Endothelial cell of umbilical vein (primary cell): ENCODE data around the gene SOCS3. TPM values are rescaled to one million over a fixed set of nuclear protein-coding genes. Genes with fewer than 3 reads are reported as not detected.

Experiments used
- BruUV-seq: library from RNA; stranded (reverse); fragments of 400-500 nt; replicated peaks from 2 replicates; lab custom pipeline; 2021; lab: Mats Ljungman, UMichigan
- CTCF ChIA-PET: fragments of 300-600, 350-600 bp; sonication (Branson Sonifier 250); formaldehyde crosslinking; loops from one replicate; lab custom pipeline; 2021; ENCODE audit warnings: antibody characterized with exemption, inconsistent platforms; lab: Charles Lee
- POLR2A ChIA-PET: fragments of 300-600, 350-600 bp; sonication (Branson Sonifier 250); formaldehyde crosslinking; loops from one replicate; lab custom pipeline; 2021; ENCODE audit warnings: antibody characterized with exemption, inconsistent platforms; lab: Charles Lee
- DNase-seq: peaks from one replicate; pipeline ENCODE4 v3.0.0-alpha.2; 2011; ENCODE audit warnings: low read depth, low spot score
- FAIRE-seq: peaks from 2 replicates; lab custom pipeline; 2011; peaks lifted over from hg19 to GRCh38; lab: Jason Lieb, UNC
- H2AFZ ChIP-seq: 2 replicates; pipeline ENCODE4 v1.6.0; 2012; ENCODE audit warnings: low read depth, low read length, control low read depth, inconsistent platforms
- H3K27ac ChIP-seq: 2 replicates; pipeline ENCODE4 v1.5.1; 2011; ENCODE audit warnings: low read depth, mild to moderate bottlenecking, control low read depth, low read length, moderate library complexity; ENCODE audit not compliant: insufficient read depth
- H3K27me3 ChIP-seq, 2 experiments: 2 replicates each; pipeline versions ENCODE4 v1.6.0 to v1.6.1; 2011; ENCODE audit warnings: low read length in 2 of 2, mixed read lengths in 1 of 2; ENCODE audit not compliant: control insufficient read depth in 2 of 2, insufficient read depth in 2 of 2
- H3K36me3 ChIP-seq, 2 experiments: 2 replicates in 1 of 2; 3 replicates in 1 of 2; pipeline ENCODE4 v1.5.1; 2011; ENCODE audit warnings: low read length in 2 of 2, mild to moderate bottlenecking in 1 of 2, moderate library complexity in 1 of 2; ENCODE audit not compliant: control insufficient read depth in 2 of 2, insufficient read depth in 2 of 2; ENCODE audit errors: extremely low read depth in 1 of 2
- H3K4me1 ChIP-seq: 3 replicates; pipeline ENCODE4 v1.5.1; 2011; ENCODE audit warnings: mild to moderate bottlenecking, low read length; ENCODE audit not compliant: control insufficient read depth, insufficient read depth; ENCODE audit errors: extremely low read depth
- H3K4me2 ChIP-seq: 2 replicates; pipeline ENCODE4 v1.6.1; 2011; ENCODE audit warnings: low read length, control low read depth, mixed read lengths; ENCODE audit not compliant: insufficient read depth
- H3K4me3 ChIP-seq, 3 experiments: fragments of 200-600 bp in 1 of 3; sonication (generic), shearing (Covaris generic) in 1 of 3; replicated peaks in 1 of 3; 2 replicates each; pipeline ENCODE4 v1.5.1; 2011 to 2016; ENCODE audit warnings: control low read depth in 3 of 3, low read length in 3 of 3, mild to moderate bottlenecking in 2 of 3, inconsistent platforms in 1 of 3, low read depth in 1 of 3, moderate library complexity in 1 of 3; ENCODE audit not compliant: insufficient read depth in 1 of 3
- H3K79me2 ChIP-seq: 2 replicates; pipeline ENCODE4 v1.6.0; 2012; ENCODE audit warnings: low read length, inconsistent platforms; ENCODE audit not compliant: control insufficient read depth, insufficient read depth
- H3K9ac ChIP-seq: replicated peaks from 2 replicates; pipeline ENCODE3; 2011; ENCODE audit warnings: low read length, control low read depth; ENCODE audit not compliant: insufficient read depth; ENCODE audit errors: extremely low read depth
- H3K9me1 ChIP-seq: replicated peaks from 3 replicates; pipeline ENCODE4 v1.6.0; 2011; ENCODE audit warnings: mild to moderate bottlenecking, low read length; ENCODE audit not compliant: control insufficient read depth, insufficient read depth; ENCODE audit errors: extremely low read depth
- H3K9me3 ChIP-seq: replicated peaks from 2 replicates; pipeline ENCODE4 v1.5.1; 2012; ENCODE audit warnings: low read length, inconsistent platforms; ENCODE audit not compliant: control insufficient read depth, insufficient read depth
- H4K20me1 ChIP-seq: replicated peaks from 2 replicates; pipeline ENCODE3; 2011; ENCODE audit warnings: mild to moderate bottlenecking, low read length; ENCODE audit not compliant: control insufficient read depth, insufficient read depth; ENCODE audit errors: extremely low read depth
- CTCF ChIP-seq, 2 donors: IDR thresholded peaks; 1 replicate in 1 of 2; 2 replicates in 1 of 2; pipeline ENCODE4 v1.5.1; 2011; ENCODE audit warnings: low read length in 2 of 2, mild to moderate bottlenecking in 2 of 2, moderate library complexity in 2 of 2, control low read depth in 1 of 2, inconsistent platforms in 1 of 2, low read depth in 1 of 2; ENCODE audit not compliant: insufficient read depth in 1 of 2; ENCODE audit errors: extremely low read depth in 1 of 2
- EZH2 ChIP-seq: IDR thresholded peaks from 2 replicates; pipeline ENCODE4 v1.6.1; 2012; ENCODE audit warnings: borderline replicate concordance, low read depth, mild to moderate bottlenecking, moderate library complexity, low read length, inconsistent platforms; ENCODE audit not compliant: severe bottlenecking
- FOS ChIP-seq: IDR thresholded peaks from 2 replicates; pipeline ENCODE4 v1.6.1; 2011; ENCODE audit warnings: mild to moderate bottlenecking, low read length, moderate library complexity, borderline replicate concordance; ENCODE audit not compliant: insufficient read depth
- GATA2 ChIP-seq: IDR thresholded peaks from 2 replicates; pipeline ENCODE4 v1.7.0; 2011; ENCODE audit warnings: low read depth, mild to moderate bottlenecking, moderate library complexity, mixed read lengths, low read length; ENCODE audit not compliant: insufficient read length, insufficient read depth
- JUN ChIP-seq: IDR thresholded peaks from 2 replicates; pipeline ENCODE4 v1.6.1; 2011; ENCODE audit warnings: borderline replicate concordance, low read depth; ENCODE audit not compliant: insufficient read length, insufficient read depth
- MAX ChIP-seq: IDR thresholded peaks from 2 replicates; pipeline ENCODE4 v1.6.1; 2011; ENCODE audit not compliant: insufficient read depth, insufficient read length
- MYC ChIP-seq: IDR thresholded peaks from one replicate; pipeline ENCODE4 v1.6.1; 2011; ENCODE audit warnings: mild to moderate bottlenecking, low read depth, low read length
- POLR2A ChIP-seq: IDR thresholded peaks from 2 replicates; pipeline ENCODE4 v1.6.1; 2012; ENCODE audit warnings: low read depth, mild to moderate bottlenecking, control low read depth, low read length
- POLR2AphosphoS5 ChIP-seq: IDR thresholded peaks from 2 replicates; pipeline ENCODE4 v1.6.1; 2012; ENCODE audit warnings: low read depth, mild to moderate bottlenecking, control low read depth, low read length, moderate library complexity; ENCODE audit not compliant: insufficient read depth
- dilution Hi-C: fragments of 300-500 bp; cut with MboI; formaldehyde crosslinking; loops from one replicate; pipeline ENCODE4 v1.15.0; 2019; ENCODE audit warnings: low sequenced_read_pairs; ENCODE audit not compliant: extremely low pct_ligation_motif_present
- intact Hi-C: fragments of 100-400 bp; cut with micrococcal nuclease; formaldehyde crosslinking; loops from one replicate; pipeline ENCODE4 v1.10.0; 2022
- polyA plus RNA-seq, 4 experiments: library from polyadenylated mRNA; depleted of rRNA in 3 of 4; stranded (reverse) in 3 of 4; unstranded in 1 of 4; fragments of >200 nt; gene quantifications; 2 replicates each; pipeline versions ENCODE4 v1.2.1 to v1.2.3, GENCODE V29; 2011 to 2012; ENCODE audit warnings: missing spikeins in 1 of 4
- total RNA-seq: library from RNA; stranded (reverse); gene quantifications from 2 replicates; pipeline ENCODE4 v1.2.3, GENCODE V29; 2021

SOCS3 gene
- total and polyA plus RNA-seq, 2 donors (not counting 3 experiments of a cell fraction or from before 2014, with no cell fraction given), result 6.2 to 14.3 TPM

- POLR2A ChIA-PET, result no interaction called here
- H3K4me2 ChIP-seq, result no peak overlapping the region
These were observed 4.2 kb downstream of the SOCS3 start for GRCh38 chr17:78355701-78356100.

More at GRCh38 chr17:78355701-78356100, 4.2 kb downstream of the SOCS3 start:
- H3K79me2 ChIP-seq, result peaks cover 24% of the 10 kb centered on the region
- dilution Hi-C loops (no loop called here), intact Hi-C loops (no loop called here)
- no peaks in the 10 kb centered on the region for H3K27me3 ChIP-seq
- TF ChIP-seq FOS (no peak), EZH2 (no peak), MYC (no peak), MAX (no peak), POLR2A (no peak), JUN (no peak), POLR2AphosphoS5 (no peak), CTCF (IDR thresholded peaks at IDR 0.05; ENCODE audit: extremely low read depth in 1 of 2, insufficient read depth in 1 of 2, low read depth in 1 of 2, low read length in 2 of 2) (no peak), GATA2 (no peak)
- no peak overlapping the region for H2AFZ ChIP-seq
- no peaks in the 10 kb centered on the region for H3K9me3 ChIP-seq
- BruUV-seq, result no TSS peak
- H3K9me1 ChIP-seq, result no peaks in the 10 kb centered on the region
- peaks cover 3 to 9% of the 10 kb centered on the region in 2 experiments for H3K36me3 ChIP-seq
- H3K27ac ChIP-seq, result no peak overlapping the region
- no peak overlapping the region for H3K9ac ChIP-seq
- H4K20me1 ChIP-seq, result no peaks in the 10 kb centered on the region
- FAIRE-seq (no peak), DNase-seq (no peak)
- no peak overlapping the region for H3K4me3 ChIP-seq
- CTCF ChIA-PET, result interaction anchor here (1.5 kb wide), 1 partner anchor 31 kb away, joined by 3 read pairs; no protein-coding TSS in a partner anchor
- H3K4me1 ChIP-seq, result peaks cover 58% of the 10 kb centered on the region
